WTC11 (cell line): ENCODE data around the gene SMAD6.

Source experiments
- ATF1 ChIP-seq: sonication (generic); formaldehyde crosslinking; IDR thresholded peaks from 2 replicates; pipeline ENCODE4 v1.8.1; 2023; ENCODE audit warnings: mild to moderate bottlenecking, moderate library complexity, missing genetic modification reagents
- CTCF ChIP-seq: fragments of 200-600 bp; IDR thresholded peaks from 2 replicates; pipeline ENCODE4 v1.8.0; 2022; ENCODE audit warnings: antibody characterized with exemption
- FOXP4 ChIP-seq: sonication (generic); formaldehyde crosslinking; IDR thresholded peaks from 2 replicates; pipeline ENCODE4 v1.8.0; 2022; ENCODE audit warnings: mild to moderate bottlenecking, missing genetic modification reagents
- JUN ChIP-seq: sonication (generic); formaldehyde crosslinking; IDR thresholded peaks from 2 replicates; pipeline ENCODE4 v1.8.0; 2023; ENCODE audit warnings: mild to moderate bottlenecking, missing genetic modification reagents
- KAT7 ChIP-seq: sonication (generic); formaldehyde crosslinking; IDR thresholded peaks from 2 replicates; pipeline ENCODE4 v1.8.1; 2023; ENCODE audit warnings: missing genetic modification reagents, mild to moderate bottlenecking, borderline replicate concordance
- MYBL2 ChIP-seq: sonication (generic); formaldehyde crosslinking; IDR thresholded peaks from 2 replicates; pipeline ENCODE4 v1.8.1; 2023; ENCODE audit warnings: mild to moderate bottlenecking, moderate library complexity, missing genetic modification reagents
- NFYB ChIP-seq: sonication (generic); formaldehyde crosslinking; conservative IDR thresholded peaks from 2 replicates; pipeline ENCODE4 v1.8.0; 2022; ENCODE audit warnings: low read depth, missing genetic modification reagents
- TEAD1 ChIP-seq: sonication (generic); formaldehyde crosslinking; IDR thresholded peaks from 2 replicates; pipeline ENCODE4 v1.8.0; 2022; ENCODE audit warnings: mild to moderate bottlenecking, missing genetic modification reagents

GRCh38 chr15:66772604-66773128 lies 70.6 kb downstream of the SMAD6 start:
- TF ChIP-seq CTCF (no peak), TEAD1 (CRISPR knock-in tag) (no peak), JUN (CRISPR knock-in tag) (no peak), NFYB (CRISPR knock-in tag) (no peak), KAT7 (CRISPR knock-in tag) (no peak), MYBL2 (CRISPR knock-in tag) (no peak), ATF1 (CRISPR knock-in tag) (no peak), FOXP4 (no peak)
